ENCODE measurements around the gene ESRRA.

- TF ChIP-seq EZH2phosphoT487 (IDR thresholded peaks at IDR 0.05; ENCODE audit: insufficient read depth, low read depth) = no peak
- TF ChIP-seq EZH2 (IDR thresholded peaks at IDR 0.05; ENCODE audit: insufficient read depth, poor library complexity, severe bottlenecking) = peak; percentile 81
Observed at GRCh38 chr11:64292460-64293254, 12.7 kb upstream of the ESRRA start.

All from GM23248 (cell line).